Activated CD8-positive, alpha-beta memory T cell treated with anti-CD3 and anti-CD28 coated beads, Interleukin-2, amount 10 ng/mL, durations not matched to agents 7 days and 5 days (primary cell): ENCODE results near the gene SLC30A1. TPM values are rescaled to one million over a fixed set of nuclear protein-coding genes. Genes with fewer than 3 reads are reported as not detected.
"Not testable (repeated sequence)": the region's sequence is repeated elsewhere in the genome, so short reads cannot be mapped to it uniquely, and the experiment has no call there.

Experiments
- ATAC-seq: fragments of 150-1000 bp; cut with Tn5 transposase; one replicate; pipeline ENCODE4 v1.10.0; 2021; ENCODE audit warnings: moderate library complexity
- CTCF ChIA-PET: fragments of 350-600 bp; sonication (Branson Sonifier 250); formaldehyde crosslinking; loops from one replicate; lab custom pipeline; 2021; ENCODE audit warnings: antibody characterized with exemption; lab: Charles Lee
- DNase-seq: peaks from one replicate; pipeline ENCODE4 v3.0.0-alpha.2; 2020
- H3K27ac Mint-ChIP-seq: one replicate; pipeline ENCODE4 v1.8.0; 2021; ENCODE audit warnings: mild to moderate bottlenecking, mixed read lengths
- H3K27me3 Mint-ChIP-seq: one replicate; pipeline ENCODE4 v1.8.0; 2021; ENCODE audit warnings: mixed read lengths
- H3K36me3 Mint-ChIP-seq: one replicate; pipeline ENCODE4 v1.8.0; 2021; ENCODE audit warnings: mild to moderate bottlenecking, mixed read lengths
- H3K4me1 Mint-ChIP-seq: one replicate; pipeline ENCODE4 v1.8.0; 2021; ENCODE audit warnings: mixed read lengths
- H3K4me3 Mint-ChIP-seq: one replicate; pipeline ENCODE4 v1.8.0; 2021; ENCODE audit warnings: mild to moderate bottlenecking, moderate library complexity, mixed read lengths
- H3K9me3 Mint-ChIP-seq: one replicate; pipeline ENCODE4 v1.8.0; 2022; ENCODE audit warnings: low read depth, mixed read lengths
- total RNA-seq, 2 experiments: library from RNA; stranded (reverse); gene quantifications; one replicate each; pipeline ENCODE4 v1.2.3, GENCODE V29; 2021

SLC30A1 gene
- total RNA-seq, 2 experiments from 2014 or later: 7.9 to 9.3 TPM

GRCh38 chr1:211570378-211570777 lies 8.6 kb downstream of the SLC30A1 start:
- H3K4me3 Mint-ChIP-seq, ATAC-seq, H3K27me3 Mint-ChIP-seq, DNase-seq, CTCF ChIA-PET, H3K9me3 Mint-ChIP-seq, H3K27ac Mint-ChIP-seq: not testable (repeated sequence)
- H3K36me3 Mint-ChIP-seq: peaks cover 18% of the 10 kb centered on the region
- H3K4me1 Mint-ChIP-seq: peaks cover 40% of the 10 kb centered on the region

DNA sequence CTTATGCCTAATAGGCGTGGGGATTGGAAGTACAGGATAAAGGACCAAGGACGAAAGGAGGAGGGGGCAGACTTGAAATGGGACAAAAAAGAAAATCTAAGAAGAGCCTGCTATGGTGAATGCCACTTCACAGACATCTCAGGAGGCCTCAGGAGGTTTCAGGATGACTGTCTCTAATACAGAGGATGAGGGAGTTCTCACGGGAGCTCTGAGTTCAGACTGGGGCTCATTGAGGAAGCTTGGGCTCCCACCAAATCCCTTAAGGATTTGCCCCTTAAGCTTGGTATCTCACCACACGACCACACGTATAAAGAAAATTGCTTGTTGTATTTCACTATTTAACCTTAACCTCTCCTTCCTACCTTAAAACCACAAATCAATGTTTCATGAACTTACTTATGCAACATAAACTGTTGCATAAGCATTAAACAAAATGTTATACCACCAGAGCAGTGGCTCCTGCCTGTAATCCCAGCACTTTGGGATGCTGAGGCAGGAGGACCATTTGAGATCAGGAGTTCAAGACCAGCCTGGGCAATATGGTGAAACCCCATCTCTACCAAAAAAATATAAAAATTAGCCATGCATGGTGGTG lies 12.4 kb downstream of the SLC30A1 start:
- ATAC-seq (peak; percentile 72), DNase-seq (no peak)
- peaks cover 1% of the 10 kb centered on the region for H3K36me3 Mint-ChIP-seq
- no peak overlapping the region for H3K27ac Mint-ChIP-seq
- H3K4me1 Mint-ChIP-seq: peaks cover 19% of the 10 kb centered on the region
- H3K9me3 Mint-ChIP-seq: no peaks in the 10 kb centered on the region
- CTCF ChIA-PET: interaction anchor here (0.5 to 0.9 kb wide), 2 partner anchors 31 to 87 kb away, joined by 3 read pairs; no protein-coding TSS in a partner anchor
- H3K27me3 Mint-ChIP-seq: peaks cover 2% of the 10 kb centered on the region
- H3K4me3 Mint-ChIP-seq: no peak overlapping the region

DNA sequence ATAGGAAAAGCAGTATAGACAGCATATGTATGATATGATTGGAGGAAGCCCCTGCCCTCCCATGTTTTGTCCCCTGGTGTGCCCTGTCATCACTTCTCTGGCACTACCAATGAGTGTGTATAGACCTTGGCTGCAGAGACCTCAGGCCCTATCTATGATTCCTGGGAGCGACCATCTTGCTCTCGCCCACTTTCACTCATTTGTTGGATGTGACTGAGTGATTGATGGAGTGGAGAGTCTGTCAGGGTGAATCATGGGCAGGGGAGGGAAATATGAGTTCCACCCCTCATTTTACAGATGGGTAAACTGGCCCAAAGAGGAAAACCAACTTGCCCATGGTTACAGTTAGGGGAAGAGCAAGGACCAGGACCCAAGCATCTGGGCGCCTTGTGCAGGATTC lies 14.9 kb downstream of the SLC30A1 start:
- no peak overlapping the region for H3K4me3 Mint-ChIP-seq
- H3K4me1 Mint-ChIP-seq: peaks cover 19% of the 10 kb centered on the region
- ATAC-seq (no peak), DNase-seq (no peak)
- peaks cover 2% of the 10 kb centered on the region for H3K27me3 Mint-ChIP-seq
- CTCF ChIA-PET: no interaction called here
- H3K9me3 Mint-ChIP-seq: no peaks in the 10 kb centered on the region
- H3K36me3 Mint-ChIP-seq: no peaks in the 10 kb centered on the region
- no peak overlapping the region for H3K27ac Mint-ChIP-seq

GRCh38 chr1:211559222-211560010 lies 19.5 kb downstream of the SLC30A1 start:
- ATAC-seq: no peak
- CTCF ChIA-PET: no interaction called here
- no peak overlapping the region for H3K27ac Mint-ChIP-seq
- H3K9me3 Mint-ChIP-seq: no peaks in the 10 kb centered on the region
- peaks cover 7% of the 10 kb centered on the region for H3K27me3 Mint-ChIP-seq
- H3K36me3 Mint-ChIP-seq: no peaks in the 10 kb centered on the region
- H3K4me3 Mint-ChIP-seq: no peak overlapping the region
- DNase-seq: no peak
- peaks cover 4% of the 10 kb centered on the region for H3K4me1 Mint-ChIP-seq

DNA sequence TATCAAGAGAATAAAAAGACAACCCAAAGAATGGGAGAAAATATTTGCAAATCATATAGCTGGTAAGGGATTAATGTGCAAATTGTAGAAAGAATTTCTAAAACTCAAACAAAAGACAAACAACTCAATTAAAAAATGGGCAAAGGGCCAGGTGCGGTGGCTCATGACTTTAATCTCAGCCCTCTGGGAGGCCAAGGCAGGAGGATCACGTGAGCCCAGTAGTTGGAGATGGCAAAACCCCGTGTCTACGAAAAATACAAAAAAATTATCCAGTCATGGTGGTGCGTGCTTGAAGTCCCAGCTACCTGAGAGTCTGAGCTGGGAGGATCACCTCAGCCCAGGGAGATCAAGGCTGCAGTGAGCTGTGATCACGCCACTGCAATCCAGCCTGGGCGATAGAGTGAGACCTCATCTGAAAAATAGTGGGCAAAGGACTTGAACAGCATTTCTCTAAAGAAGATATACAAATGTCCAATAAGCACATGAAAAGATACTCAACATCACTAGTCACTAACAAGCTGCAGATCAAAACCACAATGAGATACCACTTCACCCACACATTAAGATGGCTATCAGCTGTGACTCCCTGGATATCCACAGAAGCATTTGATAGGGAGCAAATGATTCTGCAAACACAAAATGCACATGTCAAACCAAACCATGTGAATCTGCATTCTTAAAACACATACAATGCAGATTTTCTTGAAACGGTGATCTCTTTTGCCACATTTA lies 20.9 kb downstream of the SLC30A1 start:
- ATAC-seq (no peak), DNase-seq (no peak)
- no peak overlapping the region for H3K4me3 Mint-ChIP-seq
- H3K36me3 Mint-ChIP-seq: no peaks in the 10 kb centered on the region
- no peaks in the 10 kb centered on the region for H3K9me3 Mint-ChIP-seq
- H3K27me3 Mint-ChIP-seq: peaks cover 15% of the 10 kb centered on the region
- no peak overlapping the region for H3K27ac Mint-ChIP-seq
- CTCF ChIA-PET: interaction anchor here (0.7 kb wide), 1 partner anchor 86 kb away, joined by 3 read pairs; no protein-coding TSS in a partner anchor
- peaks cover 4% of the 10 kb centered on the region for H3K4me1 Mint-ChIP-seq

DNA sequence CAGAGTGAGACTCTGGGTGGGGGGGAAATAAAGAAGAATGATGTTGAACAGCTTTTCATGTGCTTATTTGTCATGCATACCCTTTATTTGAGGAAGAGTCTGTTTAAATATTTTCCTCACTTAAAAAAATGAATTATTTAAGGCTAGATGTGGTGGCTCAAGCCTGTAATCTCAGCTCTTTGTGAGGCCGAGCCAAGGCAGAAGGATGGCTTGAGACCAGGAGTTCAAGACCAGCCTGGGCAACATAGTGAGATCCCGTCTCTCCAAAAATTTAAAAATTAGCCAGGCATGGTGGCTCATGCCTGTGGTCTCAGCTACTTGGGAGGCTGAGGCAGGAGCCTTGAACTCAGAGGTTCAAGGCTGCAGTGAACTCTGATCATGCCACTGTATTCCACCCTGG lies 25.4 kb downstream of the SLC30A1 start:
- Mint-ChIP-seq H3K4me1 (peaks cover 6% of the 10 kb centered on the region), H3K4me3 (no peak overlapping the region), H3K27ac (no peak overlapping the region), H3K27me3 (peaks cover 24% of the 10 kb centered on the region), H3K36me3 (no peaks in the 10 kb centered on the region), H3K9me3 (no peaks in the 10 kb centered on the region)
- CTCF ChIA-PET: interaction anchor here (1.2 kb wide), 1 partner anchor 145 kb away, joined by 3 read pairs; no protein-coding TSS in a partner anchor
- DNase-seq (no peak), ATAC-seq (no peak)

DNA sequence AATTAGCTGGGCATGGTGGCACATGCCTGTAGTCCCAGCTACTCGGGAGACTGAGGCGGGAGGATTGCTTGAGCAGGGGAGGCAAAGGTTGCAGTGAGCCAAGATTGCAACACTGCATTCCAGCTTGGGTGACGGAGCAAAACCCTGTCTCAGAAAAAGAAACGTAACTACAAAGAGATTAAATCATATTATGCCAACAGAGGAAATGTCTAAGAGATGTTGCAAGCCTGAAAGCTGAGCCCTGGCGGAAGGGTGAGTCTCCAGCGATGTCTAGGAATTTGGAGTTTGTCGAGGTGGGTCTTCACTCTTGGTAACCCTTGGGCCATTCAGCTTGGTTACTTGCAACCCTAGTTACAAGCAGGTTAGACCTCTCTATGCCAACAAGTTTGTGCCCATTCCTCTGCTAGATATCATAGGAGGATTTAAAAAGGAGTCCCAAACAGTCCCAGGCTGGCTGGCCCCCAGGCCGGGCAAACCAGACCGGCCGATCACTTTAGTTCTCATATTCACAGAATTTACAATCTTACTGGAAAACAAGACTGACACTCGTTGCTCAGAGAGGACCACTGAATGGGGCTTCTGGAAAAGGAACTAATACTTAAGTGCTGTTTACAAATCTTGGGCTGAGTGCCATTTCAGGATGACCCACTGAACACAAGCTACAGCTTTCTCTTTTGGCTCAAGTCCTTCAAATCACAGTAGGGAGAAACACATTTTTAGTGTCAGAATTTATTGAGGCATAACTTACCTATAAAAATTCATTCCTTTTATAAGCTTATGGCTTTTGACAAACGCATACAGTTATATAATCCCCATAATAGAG lies 27.1 kb downstream of the SLC30A1 start:
- H3K27ac Mint-ChIP-seq: no peak overlapping the region
- H3K4me3 Mint-ChIP-seq: no peak overlapping the region
- no peaks in the 10 kb centered on the region for H3K9me3 Mint-ChIP-seq
- peaks cover 22% of the 10 kb centered on the region for H3K27me3 Mint-ChIP-seq
- H3K36me3 Mint-ChIP-seq: no peaks in the 10 kb centered on the region
- H3K4me1 Mint-ChIP-seq: peaks cover 2% of the 10 kb centered on the region
- CTCF ChIA-PET: no interaction called here
- DNase-seq: no peak
- no peak for ATAC-seq

DNA sequence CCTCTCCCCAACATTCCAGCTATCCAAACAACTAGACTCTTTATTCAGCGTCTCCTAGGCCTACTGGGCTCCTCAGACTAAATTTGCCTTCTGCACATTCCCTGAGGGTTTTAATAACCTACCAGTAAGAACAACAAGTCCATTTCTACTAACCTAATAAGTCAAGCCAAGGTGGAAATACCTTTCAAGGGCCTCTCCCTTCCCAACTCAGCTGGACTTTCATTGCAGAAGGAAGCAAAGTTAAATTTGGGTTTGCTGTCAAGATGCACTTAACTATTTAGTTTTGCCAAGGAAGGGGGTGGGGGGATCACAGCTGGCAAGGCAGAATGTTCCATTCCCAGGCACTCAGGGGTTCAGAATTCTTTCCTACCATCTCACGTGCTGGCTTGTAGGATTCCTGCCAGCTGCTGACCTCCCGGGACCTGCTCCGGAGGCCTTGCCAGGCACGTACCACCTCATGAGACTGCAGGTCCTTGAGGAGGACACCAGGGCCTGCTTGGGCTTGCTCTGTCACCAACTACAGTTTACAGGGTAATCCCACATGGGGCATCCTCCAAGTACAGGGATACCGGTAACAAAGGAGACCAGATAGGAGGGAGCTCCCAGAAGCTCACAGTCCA lies 29.8 kb downstream of the SLC30A1 start:
- H3K36me3 Mint-ChIP-seq: no peaks in the 10 kb centered on the region
- CTCF ChIA-PET: interaction anchor here (1.6 kb wide), 1 partner anchor 106 kb away, joined by 4 read pairs; no protein-coding TSS in a partner anchor
- no peaks in the 10 kb centered on the region for H3K9me3 Mint-ChIP-seq
- peaks cover 2% of the 10 kb centered on the region for H3K4me1 Mint-ChIP-seq
- peaks cover 21% of the 10 kb centered on the region for H3K27me3 Mint-ChIP-seq
- no peak overlapping the region for H3K27ac Mint-ChIP-seq
- DNase-seq (no peak), ATAC-seq (no peak)
- H3K4me3 Mint-ChIP-seq: no peak overlapping the region

DNA sequence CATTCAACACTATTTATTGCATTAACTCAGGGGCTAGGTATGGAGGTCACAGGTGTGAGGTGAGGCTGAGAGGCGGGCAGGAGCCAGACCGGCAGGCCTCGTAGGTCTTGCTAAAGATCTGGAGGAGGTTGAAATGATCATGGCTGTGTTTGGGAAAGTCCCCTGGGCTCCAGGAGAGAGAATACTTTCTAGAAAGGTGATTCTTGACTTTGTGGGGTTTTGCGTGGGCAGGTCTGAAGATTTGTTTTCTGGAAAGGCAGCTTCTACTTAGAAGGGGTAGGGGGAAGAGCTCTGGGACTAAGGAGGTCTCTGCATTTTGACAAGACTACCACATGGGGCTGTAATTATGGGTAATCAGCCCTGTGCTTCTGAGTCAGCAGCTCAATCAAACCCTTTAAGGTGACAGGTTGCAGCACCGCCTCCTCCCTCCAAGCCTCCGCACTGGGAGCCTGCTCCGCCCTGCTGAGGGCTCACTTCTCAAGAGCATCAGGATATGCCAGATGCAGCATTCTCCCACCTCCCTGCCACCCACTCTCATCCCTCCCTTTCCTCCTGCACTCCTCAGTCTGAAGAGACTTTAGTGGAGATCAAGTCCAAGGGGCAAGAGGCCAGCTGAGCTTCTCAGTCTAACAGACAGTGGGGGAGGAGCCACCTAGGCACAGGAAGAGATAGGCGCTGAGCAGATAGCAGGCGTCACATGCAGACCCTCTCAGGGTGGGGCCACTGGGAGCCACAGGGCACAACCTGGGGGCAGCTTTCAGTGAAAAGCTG lies 30.5 kb downstream of the SLC30A1 start:
- H3K9me3 Mint-ChIP-seq: no peaks in the 10 kb centered on the region
- peaks cover 2% of the 10 kb centered on the region for H3K4me1 Mint-ChIP-seq
- peaks cover 16% of the 10 kb centered on the region for H3K27me3 Mint-ChIP-seq
- CTCF ChIA-PET: interaction anchor here (1.6 kb wide), 1 partner anchor 107 kb away, joined by 4 read pairs; no protein-coding TSS in a partner anchor
- H3K4me3 Mint-ChIP-seq: no peak overlapping the region
- ATAC-seq: no peak
- H3K36me3 Mint-ChIP-seq: no peaks in the 10 kb centered on the region
- no peak for DNase-seq
- no peak overlapping the region for H3K27ac Mint-ChIP-seq

- no peak for ATAC-seq
- CTCF ChIA-PET: no interaction called here
- Mint-ChIP-seq H3K4me1 (peaks cover 2% of the 10 kb centered on the region), H3K36me3 (no peaks in the 10 kb centered on the region), H3K27ac (no peak overlapping the region), H3K27me3 (peaks cover 16% of the 10 kb centered on the region), H3K4me3 (no peak overlapping the region), H3K9me3 (no peaks in the 10 kb centered on the region)
- DNase-seq: no peak
Observed at GRCh38 chr1:211547710-211548109, 31.3 kb downstream of the SLC30A1 start.

GRCh38 chr1:211546543-211546942 lies 32.4 kb downstream of the SLC30A1 start:
- CTCF ChIA-PET: no interaction called here
- Mint-ChIP-seq H3K4me1 (peaks cover 2% of the 10 kb centered on the region), H3K9me3 (no peaks in the 10 kb centered on the region), H3K27ac (no peak overlapping the region), H3K27me3 (peaks cover 13% of the 10 kb centered on the region), H3K36me3 (no peaks in the 10 kb centered on the region), H3K4me3 (no peak overlapping the region)
- ATAC-seq (no peak), DNase-seq (no peak)

DNA sequence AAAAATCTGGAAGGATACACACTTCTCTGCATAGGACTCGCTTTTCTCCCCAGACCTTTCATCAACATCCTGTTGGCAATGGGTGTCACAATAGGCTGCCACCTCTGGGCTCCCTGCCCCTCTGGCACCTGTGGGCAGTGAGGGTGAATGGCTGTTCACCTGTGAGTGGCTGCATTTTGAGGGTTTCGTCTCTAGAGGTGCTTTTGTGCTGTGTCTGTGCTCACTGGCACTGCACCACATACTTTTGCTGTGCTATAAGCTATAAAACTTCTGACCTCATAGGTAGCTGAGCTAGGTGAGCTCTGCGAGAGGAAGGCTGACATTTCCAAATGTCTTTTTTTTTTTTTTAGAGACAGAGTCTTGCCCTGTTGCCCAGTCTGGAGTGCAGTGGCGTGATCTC lies 35.9 kb downstream of the SLC30A1 start:
- CTCF ChIA-PET: no interaction called here
- no peaks in the 10 kb centered on the region for H3K36me3 Mint-ChIP-seq
- ATAC-seq (no peak), DNase-seq (no peak)
- peaks cover 5% of the 10 kb centered on the region for H3K9me3 Mint-ChIP-seq
- H3K4me3 Mint-ChIP-seq: no peak overlapping the region
- peaks cover 8% of the 10 kb centered on the region for H3K27me3 Mint-ChIP-seq
- no peak overlapping the region for H3K27ac Mint-ChIP-seq
- no peaks in the 10 kb centered on the region for H3K4me1 Mint-ChIP-seq
